OCI-LY7 (cell line): Measurements from ENCODE around the gene RAPGEF4.

Experiments
- CTCF ChIP-seq: fragments of 200-600 bp; sonication (generic); conservative IDR thresholded peaks from 2 replicates; pipeline ENCODE4 v1.5.1; 2014; ENCODE audit warnings: mild to moderate bottlenecking, antibody characterized with exemption, low read length, moderate library complexity, mixed read lengths
- EZH2phosphoT487 ChIP-seq: fragments of 200-600 bp; sonication (generic); IDR thresholded peaks from 2 replicates; pipeline ENCODE4 v1.6.1; 2018; ENCODE audit warnings: low read depth, borderline replicate concordance, mild to moderate bottlenecking, mixed run types, antibody characterized with exemption, low read length, moderate library complexity, mixed read lengths

- TF ChIP-seq CTCF (no peak), EZH2phosphoT487 (no peak)
These were observed 233.5 kb downstream of the RAPGEF4 start for GRCh38 chr2:172969166-172969565.
